Upper lobe of right lung (tissue), 1 donor: Measurements from ENCODE around the gene INAFM2. TPM values are rescaled to one million over a fixed set of nuclear protein-coding genes. Genes with fewer than 3 reads are reported as not detected.

Experiments
- ATAC-seq: fragments of 200-7000 bp; cut with Tn5 transposase; one replicate; pipeline ENCODE4 v1.9.1; 2020; ENCODE audit warnings: mild to moderate bottlenecking, moderate library complexity
- DNase-seq: peaks from one replicate; pipeline ENCODE4 v3.0.0-alpha.2; 2020
- H3K27ac ChIP-seq: fragments of 200-600 bp; one replicate; pipeline ENCODE4 v1.8.0; 2022
- H3K27me3 ChIP-seq: fragments of 200-600 bp; one replicate; pipeline ENCODE4 v1.8.0; 2022; ENCODE audit warnings: mild to moderate bottlenecking
- H3K36me3 ChIP-seq: fragments of 200-600 bp; one replicate; pipeline ENCODE4 v1.8.0; 2022
- H3K4me1 ChIP-seq: fragments of 200-600 bp; one replicate; pipeline ENCODE4 v1.8.0; 2022
- H3K4me3 ChIP-seq: fragments of 200-600 bp; one replicate; pipeline ENCODE4 v1.8.0; 2022; ENCODE audit warnings: mild to moderate bottlenecking
- H3K9me3 ChIP-seq: fragments of 200-600 bp; one replicate; pipeline ENCODE4 v1.8.0; 2022
- CTCF ChIP-seq: fragments of 200-600 bp; IDR thresholded peaks from one replicate; pipeline ENCODE4 v1.8.0; 2022; ENCODE audit warnings: antibody characterized with exemption
- intact Hi-C: fragments of 100-400 bp; cut with DNase I; formaldehyde crosslinking; loops from one replicate; pipeline ENCODE4 v1.11.0; 2022
- total RNA-seq: library from RNA; stranded (reverse); fragmentation: NEBNext Ultra II Directional; extraction: Animal tissue kit (Norgen Biotek cat#: 25700); gene quantifications from one replicate; pipeline ENCODE4 v1.2.1, GENCODE V29; 2021
- donor health status: DM: no; HTN: yes; CAD: no; lungs with severe emphysema.

INAFM2 gene
- total RNA-seq, 1 donor from 2014 or later: 39.5 TPM

GRCh38 chr15:40331637-40332036 lies 8.1 kb downstream of the INAFM2 start:
- no peak overlapping the region for H3K27ac ChIP-seq
- no peak for ATAC-seq
- intact Hi-C loops: no loop called here

GRCh38 chr15:40332113-40332781 lies 8.8 kb downstream of the INAFM2 start:
- no peak overlapping the region for H3K4me3 ChIP-seq
- intact Hi-C loops: no loop called here
- H3K4me1 ChIP-seq: peaks cover 86% of the 10 kb centered on the region
- H3K9me3 ChIP-seq: no peaks in the 10 kb centered on the region
- peaks cover 12% of the 10 kb centered on the region for H3K36me3 ChIP-seq
- TF ChIP-seq CTCF: no peak
- DNase-seq: no peak
- H3K27me3 ChIP-seq: no peaks in the 10 kb centered on the region
- ATAC-seq: no peak
- H3K27ac ChIP-seq: no peak overlapping the region

More at GRCh38 chr15:40331637-40332036, 8.1 kb downstream of the INAFM2 start:
- peaks cover 6% of the 10 kb centered on the region for H3K36me3 ChIP-seq
- no peak overlapping the region for H3K4me3 ChIP-seq
- H3K4me1 ChIP-seq: peaks cover 88% of the 10 kb centered on the region
- no peaks in the 10 kb centered on the region for H3K27me3 ChIP-seq
- DNase-seq: no peak
- TF ChIP-seq CTCF: no peak
- H3K9me3 ChIP-seq: no peaks in the 10 kb centered on the region

- intact Hi-C loops: no loop called here
- no peak for TF ChIP-seq CTCF
- Histone ChIP-seq H3K4me3 (peak overlapping the region; percentile 33), H3K9me3 (no peaks in the 10 kb centered on the region), H3K27ac (peak overlapping the region; percentile 88), H3K27me3 (no peaks in the 10 kb centered on the region), H3K4me1 (peaks cover 88% of the 10 kb centered on the region), H3K36me3 (peaks cover 16% of the 10 kb centered on the region)
- DNase-seq (peak; percentile 82), ATAC-seq (peak; percentile 67)
These were observed 10.5 kb downstream of the INAFM2 start for GRCh38 chr15:40333922-40334492.

GRCh38 chr15:40334541-40334940 lies 11.0 kb downstream of the INAFM2 start:
- Histone ChIP-seq H3K27me3 (no peaks in the 10 kb centered on the region), H3K27ac (peak overlapping the region; percentile 88), H3K9me3 (no peaks in the 10 kb centered on the region), H3K4me3 (no peak overlapping the region), H3K36me3 (peaks cover 16% of the 10 kb centered on the region), H3K4me1 (peaks cover 92% of the 10 kb centered on the region)
- no peak for DNase-seq
- intact Hi-C loops: no loop called here
- TF ChIP-seq CTCF: no peak
- ATAC-seq: no peak

- ATAC-seq (peak; percentile 11), DNase-seq (peak; percentile 86)
- no peaks in the 10 kb centered on the region for H3K27me3 ChIP-seq
- H3K36me3 ChIP-seq: peaks cover 16% of the 10 kb centered on the region
- intact Hi-C loops: no loop called here
- H3K4me1 ChIP-seq: peaks cover 92% of the 10 kb centered on the region
- no peak for TF ChIP-seq CTCF
- H3K9me3 ChIP-seq: no peaks in the 10 kb centered on the region
- H3K4me3 ChIP-seq: no peak overlapping the region
- peak overlapping the region; percentile 88 for H3K27ac ChIP-seq
These were observed 11.7 kb downstream of the INAFM2 start for GRCh38 chr15:40334941-40335795.
